GM12891 (cell line): ENCODE results near the gene RPL5.

Experiments
- POLR2A ChIP-seq: IDR thresholded peaks from 2 replicates; pipeline ENCODE4 v1.6.1; 2011; ENCODE audit warnings: low read depth, low read length, control low read depth
- POLR2AphosphoS5 ChIP-seq: IDR thresholded peaks from 2 replicates; pipeline ENCODE4 v1.6.1; 2011; ENCODE audit warnings: low read depth, low read length, control low read depth
- TAF1 ChIP-seq: IDR thresholded peaks from 2 replicates; pipeline ENCODE4 v1.6.1; 2011; ENCODE audit warnings: low read depth, low read length, control low read depth

GRCh38 chr1:92879316-92879968, 47.6 kb downstream of the RPL5 start:
- TF ChIP-seq POLR2A, result no peak
- TF ChIP-seq TAF1, result no peak
- no peak for TF ChIP-seq POLR2AphosphoS5
